Mesothelial cell of epicardium (in vitro differentiated cells): ENCODE data around the gene UNC5A. TPM values are rescaled to one million over a fixed set of nuclear protein-coding genes. Genes with fewer than 3 reads are reported as not detected.

Experiments
- DNase-seq, 2 experiments: peaks; one replicate each; pipeline ENCODE4 v3.0.0; 2021; ENCODE audit warnings: low spot score in 2 of 2; ENCODE audit not compliant: unreplicated experiment in 2 of 2
- H3K27ac Mint-ChIP-seq: 2 replicates; pipeline ENCODE4 v1.8.0; 2021; ENCODE audit warnings: mixed read lengths
- H3K27me3 Mint-ChIP-seq: 2 replicates; pipeline ENCODE4 v1.8.0; 2021; ENCODE audit warnings: low read depth, mixed read lengths
- H3K36me3 Mint-ChIP-seq: 2 replicates; pipeline ENCODE4 v1.8.0; 2021; ENCODE audit warnings: mixed read lengths
- H3K4me1 Mint-ChIP-seq: 2 replicates; pipeline ENCODE4 v1.8.0; 2021; ENCODE audit warnings: mixed read lengths
- H3K4me3 Mint-ChIP-seq: 2 replicates; pipeline ENCODE4 v1.8.0; 2021; ENCODE audit warnings: mild to moderate bottlenecking, moderate library complexity, mixed read lengths
- H3K9me3 Mint-ChIP-seq: 2 replicates; pipeline ENCODE4 v1.8.0; 2021; ENCODE audit warnings: mixed read lengths
- CTCF ChIP-seq: fragments of 200-600 bp; sonication (generic); IDR thresholded peaks from one replicate; pipeline ENCODE4 v1.5.0; 2021; ENCODE audit warnings: antibody characterized with exemption; ENCODE audit not compliant: unreplicated experiment
- total RNA-seq: library from RNA; stranded (reverse); gene quantifications from 3 replicates; pipeline ENCODE4 v1.2.1, GENCODE V29; 2021

The UNC5A gene
- total RNA-seq, 1 donor from 2014 or later = not detected

GRCh38 chr5:176843673-176844072 lies 33.3 kb downstream of the UNC5A start:
- DNase-seq = no peak
- TF ChIP-seq CTCF = no peak
- H3K36me3 Mint-ChIP-seq = no peaks in the 10 kb centered on the region
- H3K4me1 Mint-ChIP-seq = peaks cover 3% of the 10 kb centered on the region
- H3K4me3 Mint-ChIP-seq = no peak overlapping the region
- peaks cover 57% of the 10 kb centered on the region for H3K27me3 Mint-ChIP-seq
- no peaks in the 10 kb centered on the region for H3K9me3 Mint-ChIP-seq
- no peak overlapping the region for H3K27ac Mint-ChIP-seq

GRCh38 chr5:176844281-176844680 lies 33.9 kb downstream of the UNC5A start:
- H3K27ac Mint-ChIP-seq = no peak overlapping the region
- no peak for DNase-seq
- H3K9me3 Mint-ChIP-seq = no peaks in the 10 kb centered on the region
- H3K36me3 Mint-ChIP-seq = no peaks in the 10 kb centered on the region
- H3K4me3 Mint-ChIP-seq = no peak overlapping the region
- no peak for TF ChIP-seq CTCF
- peaks cover 3% of the 10 kb centered on the region for H3K4me1 Mint-ChIP-seq
- peaks cover 58% of the 10 kb centered on the region for H3K27me3 Mint-ChIP-seq

- DNase-seq = no peak
- peaks cover 3% of the 10 kb centered on the region for H3K4me1 Mint-ChIP-seq
- no peak for TF ChIP-seq CTCF
- H3K36me3 Mint-ChIP-seq = no peaks in the 10 kb centered on the region
- no peaks in the 10 kb centered on the region for H3K9me3 Mint-ChIP-seq
- no peak overlapping the region for H3K27ac Mint-ChIP-seq
- H3K27me3 Mint-ChIP-seq = peaks cover 59% of the 10 kb centered on the region
- no peak overlapping the region for H3K4me3 Mint-ChIP-seq
Measured at GRCh38 chr5:176844706-176845391, 34.5 kb downstream of the UNC5A start.

DNA sequence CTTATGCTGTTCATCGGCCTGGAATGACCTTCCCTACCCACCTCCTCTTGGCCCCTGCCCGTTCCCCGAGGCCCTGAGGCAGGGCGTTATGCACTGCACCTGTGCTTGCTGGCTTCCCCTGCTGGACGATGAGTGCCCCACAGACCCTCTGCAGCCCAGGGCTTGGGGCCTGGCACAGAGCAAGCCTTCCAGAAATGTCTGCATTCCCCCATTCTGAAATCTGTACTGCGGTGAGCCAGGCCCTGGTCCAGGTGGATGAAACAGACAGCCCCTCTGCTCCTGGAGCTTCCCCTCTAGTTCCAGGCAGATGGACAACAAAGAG lies 35.0 kb downstream of the UNC5A start:
- H3K4me1 Mint-ChIP-seq = peaks cover 3% of the 10 kb centered on the region
- H3K36me3 Mint-ChIP-seq = no peaks in the 10 kb centered on the region
- H3K4me3 Mint-ChIP-seq = no peak overlapping the region
- no peak overlapping the region for H3K27ac Mint-ChIP-seq
- TF ChIP-seq CTCF = no peak
- DNase-seq = no peak
- no peaks in the 10 kb centered on the region for H3K9me3 Mint-ChIP-seq
- H3K27me3 Mint-ChIP-seq = peaks cover 58% of the 10 kb centered on the region

DNA sequence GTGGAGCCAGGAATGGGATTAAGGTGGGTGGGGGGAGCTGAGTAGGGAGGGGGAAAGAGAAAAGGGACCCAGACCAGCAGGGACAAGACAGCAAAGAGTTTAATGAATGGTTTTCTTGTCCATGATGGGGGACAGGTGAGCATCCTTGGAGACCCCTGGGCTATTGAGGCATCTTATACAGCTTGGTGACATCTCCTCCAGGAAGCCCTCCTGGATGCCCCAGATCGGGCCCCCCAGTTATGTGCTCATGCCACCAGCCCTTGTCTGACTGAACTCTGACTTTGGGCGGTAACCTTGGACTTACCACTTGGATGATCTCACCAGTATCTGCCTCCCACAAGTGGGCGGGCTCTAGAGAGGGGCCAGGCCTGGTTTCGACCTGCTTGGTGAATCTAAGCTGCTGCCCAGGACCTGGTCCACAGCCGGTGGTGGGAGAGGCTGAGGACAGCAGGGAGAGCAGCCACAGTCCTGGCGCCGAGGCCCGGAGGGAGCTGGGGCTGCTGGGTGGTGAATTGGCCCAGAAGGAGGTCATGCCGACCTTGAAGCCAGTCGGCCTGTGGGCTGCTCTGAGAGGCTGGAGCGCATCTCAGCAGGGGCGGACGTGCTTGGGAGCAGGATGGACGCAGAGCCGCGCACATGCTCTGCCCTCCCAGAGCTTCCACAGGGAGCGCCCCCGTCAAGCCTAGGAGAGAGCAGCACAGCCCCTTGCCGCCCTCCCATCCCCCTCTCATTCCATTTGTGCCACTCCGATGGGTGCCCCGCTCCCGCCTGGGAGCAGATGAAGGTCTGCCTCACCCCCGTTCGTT lies 36.2 kb downstream of the UNC5A start:
- Mint-ChIP-seq H3K27me3 (peaks cover 50% of the 10 kb centered on the region), H3K36me3 (no peaks in the 10 kb centered on the region), H3K27ac (no peak overlapping the region), H3K4me3 (no peak overlapping the region), H3K4me1 (peaks cover 3% of the 10 kb centered on the region), H3K9me3 (no peaks in the 10 kb centered on the region)
- TF ChIP-seq CTCF = no peak
- no peak for DNase-seq
